ENCODE results near the gene CNOT2. TPM values are rescaled to one million over a fixed set of nuclear protein-coding genes. Genes with fewer than 3 reads are reported as not detected.

The CNOT2 gene
- total RNA-seq, 6 experiments from 2014 or later, result 45.0 to 54.2 (median 49.5) TPM

- Mint-ChIP-seq H3K27ac (no peak overlapping the region), H3K4me1 (ENCODE audit: low read depth) (peaks cover 11% of the 10 kb centered on the region; the same call in 1 of the 2 replicates), H3K27me3 (ENCODE audit: insufficient read depth) (no peaks in the 10 kb centered on the region), H3K4me3 (no peak overlapping the region), H3K36me3 (ENCODE audit: low read depth) (peaks cover 17% of the 10 kb centered on the region), H3K9me3 (no peaks in the 10 kb centered on the region)
- DNase-seq, result no peak
- TF ChIP-seq, protein P1, sequence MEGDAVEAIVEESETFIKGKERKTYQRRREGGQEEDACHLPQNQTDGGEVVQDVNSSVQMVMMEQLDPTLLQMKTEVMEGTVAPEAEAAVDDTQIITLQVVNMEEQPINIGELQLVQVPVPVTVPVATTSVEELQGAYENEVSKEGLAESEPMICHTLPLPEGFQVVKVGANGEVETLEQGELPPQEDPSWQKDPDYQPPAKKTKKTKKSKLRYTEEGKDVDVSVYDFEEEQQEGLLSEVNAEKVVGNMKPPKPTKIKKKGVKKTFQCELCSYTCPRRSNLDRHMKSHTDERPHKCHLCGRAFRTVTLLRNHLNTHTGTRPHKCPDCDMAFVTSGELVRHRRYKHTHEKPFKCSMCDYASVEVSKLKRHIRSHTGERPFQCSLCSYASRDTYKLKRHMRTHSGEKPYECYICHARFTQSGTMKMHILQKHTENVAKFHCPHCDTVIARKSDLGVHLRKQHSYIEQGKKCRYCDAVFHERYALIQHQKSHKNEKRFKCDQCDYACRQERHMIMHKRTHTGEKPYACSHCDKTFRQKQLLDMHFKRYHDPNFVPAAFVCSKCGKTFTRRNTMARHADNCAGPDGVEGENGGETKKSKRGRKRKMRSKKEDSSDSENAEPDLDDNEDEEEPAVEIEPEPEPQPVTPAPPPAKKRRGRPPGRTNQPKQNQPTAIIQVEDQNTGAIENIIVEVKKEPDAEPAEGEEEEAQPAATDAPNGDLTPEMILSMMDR (IDR thresholded peaks at IDR 0.05), result no peak
Measured at GRCh38 chr12:70329728-70330127, 86.5 kb downstream of the CNOT2 start.

- no peaks in the 10 kb centered on the region for H3K27me3 Mint-ChIP-seq (ENCODE audit: insufficient read depth)
Measured at GRCh38 chr12:70330158-70330557, 86.9 kb downstream of the CNOT2 start.

GRCh38 chr12:70332236-70332635 lies 89.0 kb downstream of the CNOT2 start:
- Mint-ChIP-seq H3K4me1 (ENCODE audit: low read depth) (peaks cover 11% of the 10 kb centered on the region; the same call in 1 of the 2 replicates), H3K9me3 (no peaks in the 10 kb centered on the region), H3K27ac (no peak overlapping the region), H3K36me3 (ENCODE audit: low read depth) (peaks cover 9% of the 10 kb centered on the region), H3K4me3 (no peak overlapping the region), H3K27me3 (ENCODE audit: insufficient read depth) (no peaks in the 10 kb centered on the region)
- DNase-seq, result no peak
- TF ChIP-seq, protein P1 (IDR thresholded peaks at IDR 0.05), result no peak

More at GRCh38 chr12:70330158-70330557, 86.9 kb downstream of the CNOT2 start:
- H3K36me3 Mint-ChIP-seq (ENCODE audit: low read depth), result peaks cover 14% of the 10 kb centered on the region
- peaks cover 11% of the 10 kb centered on the region; the same call in 1 of the 2 replicates for H3K4me1 Mint-ChIP-seq (ENCODE audit: low read depth)
- TF ChIP-seq, protein P1 (IDR thresholded peaks at IDR 0.05), result no peak
- no peaks in the 10 kb centered on the region for H3K9me3 Mint-ChIP-seq
- DNase-seq, result no peak
- H3K27ac Mint-ChIP-seq, result no peak overlapping the region
- H3K4me3 Mint-ChIP-seq, result no peak overlapping the region

- Mint-ChIP-seq H3K4me1 (ENCODE audit: low read depth) (peaks cover 5% of the 10 kb centered on the region; the same call in 1 of the 2 replicates), H3K4me3 (no peak overlapping the region), H3K36me3 (ENCODE audit: low read depth) (peaks cover 14% of the 10 kb centered on the region), H3K27me3 (ENCODE audit: insufficient read depth) (no peaks in the 10 kb centered on the region; the same call in 1 of the 2 replicates), H3K9me3 (no peaks in the 10 kb centered on the region), H3K27ac (no peak overlapping the region)
- DNase-seq, result no peak
- TF ChIP-seq, protein P1 (IDR thresholded peaks at IDR 0.05), result no peak
Measured at GRCh38 chr12:70334742-70335141, 91.5 kb downstream of the CNOT2 start.

DNA sequence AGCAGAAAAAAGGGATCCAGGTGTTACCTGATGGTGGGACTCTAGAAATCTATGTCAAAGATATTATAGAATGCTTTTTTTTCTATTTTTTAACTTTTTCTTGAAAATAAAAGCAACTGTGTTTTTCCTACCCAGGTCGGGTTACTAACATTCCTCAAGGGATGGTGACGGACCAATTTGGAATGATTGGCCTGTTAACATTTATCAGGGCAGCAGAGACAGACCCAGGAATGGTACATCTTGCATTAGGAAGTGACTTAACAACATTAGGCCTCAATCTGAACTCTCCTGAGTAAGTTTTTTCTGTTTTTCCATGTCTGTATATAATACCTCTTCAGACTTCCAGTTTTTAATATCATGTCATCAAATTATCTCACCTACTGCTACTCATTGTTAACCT lies 95.3 kb downstream of the CNOT2 start:
- Mint-ChIP-seq H3K36me3 (ENCODE audit: low read depth) (peaks cover 28% of the 10 kb centered on the region), H3K9me3 (no peaks in the 10 kb centered on the region), H3K27ac (no peak overlapping the region), H3K4me1 (ENCODE audit: low read depth) (no peaks in the 10 kb centered on the region), H3K4me3 (no peak overlapping the region), H3K27me3 (ENCODE audit: insufficient read depth) (no peaks in the 10 kb centered on the region; the same call in 1 of the 2 replicates)
- TF ChIP-seq, protein P1 (IDR thresholded peaks at IDR 0.05), result no peak
- no peak for DNase-seq

Data from HFFc6 (cell line).